Muscle of arm (tissue), 12 donors: ENCODE data around the gene SNIP1. TPM values are rescaled to one million over a fixed set of nuclear protein-coding genes. Genes with fewer than 3 reads are reported as not detected.
"Not testable (repeated sequence)": the region's sequence is repeated elsewhere in the genome, so short reads cannot be mapped to it uniquely, and the experiment has no call there.

ENCODE experiments used
- DNase-seq: peaks from one replicate; pipeline ENCODE4 v3.0.0-alpha.2; 2013
- polyA plus RNA-seq, 12 donors: library from polyadenylated mRNA; unstranded; fragments of 120-200 nt; gene quantifications; one replicate each; pipeline ENCODE4 v1.2.1, GENCODE V29; 2013; ENCODE audit not compliant: insufficient read length in 12 of 12

Gene SNIP1
- polyA plus RNA-seq, 12 donors = 7.2 to 20.8 (median 9.9) TPM; not detected in 1

GRCh38 chr1:37561133-37562132 lies 7.3 kb upstream of the SNIP1 start:
- peak; percentile 7 for DNase-seq

- no peak for DNase-seq
Measured at GRCh38 chr1:37560401-37561132, 6.5 kb upstream of the SNIP1 start.

- DNase-seq = not testable (repeated sequence)
Measured at GRCh38 chr1:37559957-37560379, 5.9 kb upstream of the SNIP1 start.

- no peak for DNase-seq
Measured at GRCh38 chr1:37559080-37559479, 5.0 kb upstream of the SNIP1 start.

- DNase-seq = no peak
Measured at GRCh38 chr1:37558411-37558810, 4.3 kb upstream of the SNIP1 start.

- DNase-seq = no peak
Measured at GRCh38 chr1:37557402-37557801, 3.3 kb upstream of the SNIP1 start.

- DNase-seq = peak; percentile 61
Measured at GRCh38 chr1:37556712-37557196, 2.7 kb upstream of the SNIP1 start, which contains the start of gene DNALI1. Gene DNALI1 (plus strand): TSS chr1:37556940. CDS start chr1:37556995, 55 bp downstream.

GRCh38 chr1:37553598-37553926 lies 531 bp downstream of the SNIP1 start:
- no peak for DNase-seq

GRCh38 chr1:37549341-37549740 lies 4.8 kb downstream of the SNIP1 start:
- DNase-seq = no peak

GRCh38 chr1:37545019-37545418 lies 9.1 kb downstream of the SNIP1 start:
- no peak for DNase-seq

- no peak for DNase-seq
Measured at GRCh38 chr1:37544530-37544929, 9.6 kb downstream of the SNIP1 start.

- DNase-seq = no peak
Measured at GRCh38 chr1:37540036-37540785, 13.9 kb downstream of the SNIP1 start.

GRCh38 chr1:37539154-37539553 lies 14.9 kb downstream of the SNIP1 start:
- DNase-seq = not testable (repeated sequence)

- DNase-seq = no peak
Measured at GRCh38 chr1:37537378-37537777, 16.7 kb downstream of the SNIP1 start.

- no peak for DNase-seq
Measured at GRCh38 chr1:37533317-37534093, 20.6 kb downstream of the SNIP1 start.

- DNase-seq = not testable (repeated sequence)
Measured at GRCh38 chr1:37532418-37533156, 21.5 kb downstream of the SNIP1 start.

GRCh38 chr1:37529888-37530287 lies 24.2 kb downstream of the SNIP1 start:
- DNase-seq = not testable (repeated sequence)

- DNase-seq = no peak
Measured at GRCh38 chr1:37519613-37520012, 34.5 kb downstream of the SNIP1 start.

GRCh38 chr1:37518929-37519328 lies 35.2 kb downstream of the SNIP1 start:
- DNase-seq = not testable (repeated sequence)

- not testable (repeated sequence) for DNase-seq
Measured at GRCh38 chr1:37518241-37518640, 35.9 kb downstream of the SNIP1 start.
